Activated CD8-positive, alpha-beta T cell treated with anti-CD3 and anti-CD28 coated beads, Interleukin-2, amount 10 ng/mL, durations not matched to agents 7 days and 5 days (primary cell): Measurements from ENCODE around the gene ANKRD27. TPM values are rescaled to one million over a fixed set of nuclear protein-coding genes. Genes with fewer than 3 reads are reported as not detected.
A peak's percentile ranks its signal among the peaks of the same experiment; 100 is the strongest.

Experiments used
- ATAC-seq: fragments of 150-1000 bp; cut with Tn5 transposase; one replicate; pipeline ENCODE4 v1.10.0; 2021; ENCODE audit warnings: moderate library complexity
- CTCF ChIA-PET: fragments of 350-600 bp; sonication (Branson Sonifier 250); formaldehyde crosslinking; loops from one replicate; lab custom pipeline; 2021; ENCODE audit warnings: antibody characterized with exemption; lab: Charles Lee
- POLR2A ChIA-PET: fragments of 350-600 bp; sonication (Branson Sonifier 250); formaldehyde crosslinking; loops from one replicate; lab custom pipeline; 2021; ENCODE audit warnings: antibody characterized with exemption; lab: Charles Lee
- DNase-seq: peaks from one replicate; pipeline ENCODE4 v3.0.0-alpha.2; 2020
- H3K27ac Mint-ChIP-seq: one replicate; pipeline ENCODE4 v1.8.0; 2021; ENCODE audit warnings: mild to moderate bottlenecking, mixed read lengths
- H3K27me3 Mint-ChIP-seq: one replicate; pipeline ENCODE4 v1.8.0; 2021; ENCODE audit warnings: low read depth, mixed read lengths
- H3K36me3 Mint-ChIP-seq: one replicate; pipeline ENCODE4 v1.8.0; 2021; ENCODE audit warnings: low read depth, mixed read lengths
- H3K4me1 Mint-ChIP-seq: one replicate; pipeline ENCODE4 v1.8.0; 2021; ENCODE audit warnings: low read depth, mixed read lengths
- H3K4me3 Mint-ChIP-seq: one replicate; pipeline ENCODE4 v1.8.0; 2021; ENCODE audit warnings: mild to moderate bottlenecking, mixed read lengths
- H3K9me3 Mint-ChIP-seq: one replicate; pipeline ENCODE4 v1.8.0; 2022; ENCODE audit warnings: mixed read lengths; ENCODE audit not compliant: insufficient read depth
- total RNA-seq, 2 experiments: library from RNA; stranded (reverse); gene quantifications; one replicate each; pipeline ENCODE4 v1.2.3, GENCODE V29; 2021

ANKRD27 gene
- total RNA-seq, 2 experiments from 2014 or later: 45.1 to 45.3 TPM

GRCh38 chr19:32626969-32627368, 48.0 kb downstream of the ANKRD27 start:
- H3K27me3 Mint-ChIP-seq: no peaks in the 10 kb centered on the region
- peaks cover 26% of the 10 kb centered on the region for H3K36me3 Mint-ChIP-seq
- H3K4me3 Mint-ChIP-seq: no peak overlapping the region
- CTCF ChIA-PET: no interaction called here
- POLR2A ChIA-PET: no interaction called here
- H3K27ac Mint-ChIP-seq: no peak overlapping the region
- no peaks in the 10 kb centered on the region for H3K9me3 Mint-ChIP-seq
- ATAC-seq: no peak
- DNase-seq: no peak
- no peaks in the 10 kb centered on the region for H3K4me1 Mint-ChIP-seq

DNA sequence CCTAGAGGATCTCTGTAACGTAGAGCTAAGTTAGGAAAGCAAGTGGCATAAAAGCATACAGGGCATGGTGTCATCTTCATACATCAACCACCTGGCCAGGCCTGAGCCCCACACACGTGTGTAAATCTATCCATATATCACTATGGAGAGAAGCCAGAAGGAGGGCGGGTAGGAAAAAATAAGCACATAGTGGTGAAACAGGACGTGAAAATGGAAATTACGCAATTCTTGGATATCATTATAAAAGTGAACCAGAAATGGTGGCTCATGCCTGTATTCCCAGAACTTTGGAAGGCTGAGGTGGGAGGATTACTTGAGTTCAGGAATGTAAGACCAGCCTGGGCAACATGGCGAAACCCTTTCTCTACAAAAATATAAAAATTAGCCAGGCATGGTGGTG, 50.6 kb downstream of the ANKRD27 start:
- peaks cover 35% of the 10 kb centered on the region for H3K36me3 Mint-ChIP-seq
- DNase-seq (no peak), ATAC-seq (no peak)
- ChIA-PET POLR2A (no interaction called here), CTCF (no interaction called here)
- no peak overlapping the region for H3K27ac Mint-ChIP-seq
- H3K4me1 Mint-ChIP-seq: no peaks in the 10 kb centered on the region
- no peak overlapping the region for H3K4me3 Mint-ChIP-seq
- no peaks in the 10 kb centered on the region for H3K9me3 Mint-ChIP-seq
- H3K27me3 Mint-ChIP-seq: no peaks in the 10 kb centered on the region

DNA sequence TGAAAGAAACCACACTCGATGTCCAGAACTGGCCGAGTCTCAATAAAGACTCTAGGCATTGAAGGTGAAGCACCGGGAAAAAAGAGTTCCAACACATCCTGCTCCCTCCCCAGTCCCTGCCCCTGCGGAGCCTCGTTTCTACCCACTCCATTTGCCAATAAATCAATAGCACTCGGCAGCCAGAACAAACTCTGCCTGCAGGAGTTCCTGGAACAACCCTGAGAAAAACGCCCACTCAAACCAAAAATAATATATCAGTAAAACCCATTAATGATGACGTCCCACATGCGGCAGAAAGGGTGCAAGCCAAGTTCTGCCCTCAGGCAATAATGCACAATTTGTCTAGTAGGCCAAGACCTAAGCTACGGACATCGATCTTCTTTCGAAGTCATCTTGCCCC, 53.0 kb downstream of the ANKRD27 start:
- Mint-ChIP-seq H3K4me3 (no peak overlapping the region), H3K4me1 (no peaks in the 10 kb centered on the region), H3K27me3 (no peaks in the 10 kb centered on the region), H3K27ac (no peak overlapping the region), H3K36me3 (peaks cover 35% of the 10 kb centered on the region), H3K9me3 (no peaks in the 10 kb centered on the region)
- ATAC-seq (no peak), DNase-seq (no peak)
- ChIA-PET CTCF (no interaction called here), POLR2A (interaction anchor here (1.2 kb wide), 1 partner anchor 217 kb away, joined by 3 read pairs; the partner anchor contains the start of gene DPY19L3)

GRCh38 chr19:32619051-32619685, 55.8 kb downstream of the ANKRD27 start:
- Mint-ChIP-seq H3K27ac (no peak overlapping the region), H3K36me3 (peaks cover 43% of the 10 kb centered on the region), H3K9me3 (no peaks in the 10 kb centered on the region), H3K4me3 (no peak overlapping the region), H3K4me1 (no peaks in the 10 kb centered on the region), H3K27me3 (no peaks in the 10 kb centered on the region)
- DNase-seq (no peak), ATAC-seq (no peak)
- POLR2A ChIA-PET: no interaction called here
- CTCF ChIA-PET: no interaction called here

DNA sequence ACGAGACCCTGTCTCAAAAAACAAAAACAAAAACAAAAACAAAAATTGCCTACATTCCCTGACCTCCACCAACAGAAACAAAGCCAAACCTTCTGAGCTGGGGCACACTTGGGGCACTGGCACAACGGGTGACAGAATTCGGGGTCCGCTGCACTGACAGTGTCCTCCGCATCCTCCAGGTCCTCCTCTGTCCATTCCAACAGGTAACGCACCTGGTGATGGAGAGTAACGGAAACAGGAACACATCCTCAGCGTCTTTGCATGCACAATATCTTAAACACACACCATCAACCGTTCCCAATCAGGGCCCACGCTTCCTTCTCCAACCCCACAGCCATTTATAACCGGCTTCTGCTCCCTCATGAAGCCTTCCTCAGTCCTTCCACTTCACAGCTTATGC, 59.4 kb downstream of the ANKRD27 start:
- H3K36me3 Mint-ChIP-seq: peaks cover 42% of the 10 kb centered on the region
- no peak for ATAC-seq
- H3K27ac Mint-ChIP-seq: peak overlapping the region; percentile 0
- ChIA-PET POLR2A (no interaction called here), CTCF (interaction anchor here (1.1 kb wide), 1 partner anchor 16 kb away, joined by 3 read pairs; no protein-coding TSS in a partner anchor)
- no peaks in the 10 kb centered on the region for H3K4me1 Mint-ChIP-seq
- H3K9me3 Mint-ChIP-seq: no peaks in the 10 kb centered on the region
- H3K27me3 Mint-ChIP-seq: no peaks in the 10 kb centered on the region
- DNase-seq: no peak
- no peak overlapping the region for H3K4me3 Mint-ChIP-seq

- ATAC-seq (no peak), DNase-seq (no peak)
- no peaks in the 10 kb centered on the region for H3K9me3 Mint-ChIP-seq
- no peaks in the 10 kb centered on the region for H3K27me3 Mint-ChIP-seq
- H3K27ac Mint-ChIP-seq: no peak overlapping the region
- ChIA-PET POLR2A (no interaction called here), CTCF (interaction anchor here (1.1 kb wide), 1 partner anchor 15 kb away, joined by 3 read pairs; no protein-coding TSS in a partner anchor)
- no peaks in the 10 kb centered on the region for H3K4me1 Mint-ChIP-seq
- H3K36me3 Mint-ChIP-seq: peaks cover 41% of the 10 kb centered on the region
- H3K4me3 Mint-ChIP-seq: no peak overlapping the region
Measured at GRCh38 chr19:32614916-32615315, 60.1 kb downstream of the ANKRD27 start.

DNA sequence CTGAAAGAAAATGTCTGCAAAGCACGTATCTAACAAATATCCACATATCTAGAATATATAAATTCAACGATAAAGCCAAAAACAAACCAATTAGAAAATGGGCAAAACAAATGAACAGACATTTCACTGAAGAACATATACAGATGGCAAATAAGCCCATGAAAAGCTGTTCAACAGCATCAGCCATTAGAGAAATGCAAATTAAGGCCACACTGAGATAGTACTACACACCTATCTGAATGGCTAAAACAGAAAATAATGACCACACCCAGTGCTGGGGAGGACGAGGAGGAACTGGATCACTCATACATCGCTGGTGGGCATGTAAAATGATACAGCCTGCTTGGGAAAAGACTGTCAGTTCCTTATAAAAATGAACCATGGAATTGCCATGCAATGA, 62.0 kb downstream of the ANKRD27 start:
- Mint-ChIP-seq H3K4me3 (no peak overlapping the region), H3K27me3 (no peaks in the 10 kb centered on the region), H3K4me1 (no peaks in the 10 kb centered on the region), H3K36me3 (peaks cover 37% of the 10 kb centered on the region), H3K27ac (no peak overlapping the region), H3K9me3 (no peaks in the 10 kb centered on the region)
- ChIA-PET CTCF (no interaction called here), POLR2A (no interaction called here)
- no peak for DNase-seq
- no peak for ATAC-seq

DNA sequence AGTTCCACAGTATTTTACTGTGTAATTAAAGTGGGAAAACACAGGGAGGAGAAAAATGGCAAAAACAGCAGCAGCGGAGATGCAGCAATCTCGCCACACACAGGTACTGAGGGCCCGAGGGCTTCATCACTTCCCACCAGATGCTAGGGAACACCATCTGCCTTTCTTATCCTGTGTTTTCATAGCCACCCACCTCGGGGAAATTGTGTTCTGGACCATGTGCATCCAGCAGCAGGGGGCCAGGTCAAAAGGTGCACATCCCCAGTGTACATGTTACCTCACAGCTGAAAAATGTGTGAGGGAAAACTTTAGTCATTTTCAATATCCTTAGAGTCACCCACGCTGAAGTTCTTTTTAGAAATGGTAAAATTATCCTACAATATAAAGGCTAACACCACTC, 63.8 kb downstream of the ANKRD27 start:
- no peaks in the 10 kb centered on the region for H3K9me3 Mint-ChIP-seq
- POLR2A ChIA-PET: no interaction called here
- H3K27ac Mint-ChIP-seq: no peak overlapping the region
- CTCF ChIA-PET: no interaction called here
- H3K36me3 Mint-ChIP-seq: peaks cover 37% of the 10 kb centered on the region
- no peaks in the 10 kb centered on the region for H3K27me3 Mint-ChIP-seq
- H3K4me1 Mint-ChIP-seq: no peaks in the 10 kb centered on the region
- ATAC-seq (no peak), DNase-seq (no peak)
- no peak overlapping the region for H3K4me3 Mint-ChIP-seq

GRCh38 chr19:32607479-32607878, 67.5 kb downstream of the ANKRD27 start:
- Mint-ChIP-seq H3K4me3 (no peak overlapping the region), H3K4me1 (no peaks in the 10 kb centered on the region), H3K27me3 (no peaks in the 10 kb centered on the region), H3K9me3 (no peaks in the 10 kb centered on the region), H3K36me3 (peaks cover 23% of the 10 kb centered on the region), H3K27ac (no peak overlapping the region)
- ChIA-PET CTCF (no interaction called here), POLR2A (no interaction called here)
- DNase-seq (no peak), ATAC-seq (no peak)

DNA sequence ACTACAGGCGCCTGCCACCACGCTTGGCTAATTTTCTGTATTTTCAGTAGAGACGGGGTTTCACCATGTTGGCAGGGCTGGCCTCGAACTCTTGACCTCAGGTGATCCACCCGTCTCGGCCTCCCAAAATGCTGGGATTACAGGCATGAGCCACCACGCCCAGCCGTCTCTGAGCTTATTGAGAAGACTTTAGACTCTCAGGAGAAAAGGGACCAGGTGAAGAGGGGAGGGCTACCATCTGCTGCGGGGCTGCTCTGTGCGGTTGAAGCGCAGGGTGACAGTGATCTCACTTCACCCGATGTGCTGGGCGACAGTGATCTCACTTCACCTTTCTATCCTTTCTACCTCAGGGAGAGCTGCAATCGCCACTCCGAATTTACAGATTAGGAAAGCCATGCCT, 68.7 kb downstream of the ANKRD27 start:
- ChIA-PET CTCF (no interaction called here), POLR2A (no interaction called here)
- H3K27me3 Mint-ChIP-seq: no peaks in the 10 kb centered on the region
- peaks cover 20% of the 10 kb centered on the region for H3K36me3 Mint-ChIP-seq
- H3K9me3 Mint-ChIP-seq: no peaks in the 10 kb centered on the region
- DNase-seq (no peak), ATAC-seq (no peak)
- no peak overlapping the region for H3K4me3 Mint-ChIP-seq
- H3K4me1 Mint-ChIP-seq: no peaks in the 10 kb centered on the region
- no peak overlapping the region for H3K27ac Mint-ChIP-seq

DNA sequence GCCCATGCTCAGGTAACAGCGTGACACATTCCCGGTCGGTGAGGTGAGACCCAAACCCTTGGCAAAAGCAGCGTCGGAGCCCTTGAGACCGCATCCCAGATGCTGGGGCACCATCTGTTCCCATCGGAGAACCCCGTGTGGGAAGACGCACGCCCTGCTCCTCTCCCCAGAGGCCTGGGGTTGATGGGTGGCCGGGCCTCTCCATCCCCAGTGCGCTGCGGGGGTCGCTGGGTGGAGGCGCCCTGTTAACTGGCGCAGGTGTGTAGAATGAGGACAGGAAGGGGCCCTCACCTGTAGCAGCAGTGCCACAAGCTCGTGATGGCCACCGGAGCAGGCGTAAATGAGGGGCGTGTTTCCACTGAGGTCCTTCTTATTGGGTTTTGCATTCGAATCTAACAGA, 69.4 kb downstream of the ANKRD27 start:
- ChIA-PET CTCF (no interaction called here), POLR2A (no interaction called here)

GRCh38 chr19:32603961-32604360, 71.0 kb downstream of the ANKRD27 start:
- H3K9me3 Mint-ChIP-seq: no peaks in the 10 kb centered on the region
- no peaks in the 10 kb centered on the region for H3K27me3 Mint-ChIP-seq
- DNase-seq: no peak
- H3K4me3 Mint-ChIP-seq: no peak overlapping the region
- H3K4me1 Mint-ChIP-seq: peaks cover 8% of the 10 kb centered on the region
- ChIA-PET CTCF (no interaction called here), POLR2A (no interaction called here)
- H3K36me3 Mint-ChIP-seq: peaks cover 26% of the 10 kb centered on the region
- no peak for ATAC-seq
- no peak overlapping the region for H3K27ac Mint-ChIP-seq

More for the DNA sequence above, 69.4 kb downstream of the ANKRD27 start:
- no peaks in the 10 kb centered on the region for H3K4me1 Mint-ChIP-seq
- no peaks in the 10 kb centered on the region for H3K9me3 Mint-ChIP-seq
- H3K4me3 Mint-ChIP-seq: no peak overlapping the region
- DNase-seq (no peak), ATAC-seq (no peak)
- H3K27ac Mint-ChIP-seq: no peak overlapping the region
- no peaks in the 10 kb centered on the region for H3K27me3 Mint-ChIP-seq
- peaks cover 22% of the 10 kb centered on the region for H3K36me3 Mint-ChIP-seq
